ENCODE measurements around the gene GIT1.

GIT1 gene

GRCh38 chr17:29578626-29579485 is 10.6 kb downstream of the GIT1 start:
- no peak overlapping the region for H3K4me3 ChIP-seq (ENCODE audit: low read depth, low read length)
- DNase-seq (ENCODE audit: low read depth), result no peak
- TF ChIP-seq, protein P1, sequence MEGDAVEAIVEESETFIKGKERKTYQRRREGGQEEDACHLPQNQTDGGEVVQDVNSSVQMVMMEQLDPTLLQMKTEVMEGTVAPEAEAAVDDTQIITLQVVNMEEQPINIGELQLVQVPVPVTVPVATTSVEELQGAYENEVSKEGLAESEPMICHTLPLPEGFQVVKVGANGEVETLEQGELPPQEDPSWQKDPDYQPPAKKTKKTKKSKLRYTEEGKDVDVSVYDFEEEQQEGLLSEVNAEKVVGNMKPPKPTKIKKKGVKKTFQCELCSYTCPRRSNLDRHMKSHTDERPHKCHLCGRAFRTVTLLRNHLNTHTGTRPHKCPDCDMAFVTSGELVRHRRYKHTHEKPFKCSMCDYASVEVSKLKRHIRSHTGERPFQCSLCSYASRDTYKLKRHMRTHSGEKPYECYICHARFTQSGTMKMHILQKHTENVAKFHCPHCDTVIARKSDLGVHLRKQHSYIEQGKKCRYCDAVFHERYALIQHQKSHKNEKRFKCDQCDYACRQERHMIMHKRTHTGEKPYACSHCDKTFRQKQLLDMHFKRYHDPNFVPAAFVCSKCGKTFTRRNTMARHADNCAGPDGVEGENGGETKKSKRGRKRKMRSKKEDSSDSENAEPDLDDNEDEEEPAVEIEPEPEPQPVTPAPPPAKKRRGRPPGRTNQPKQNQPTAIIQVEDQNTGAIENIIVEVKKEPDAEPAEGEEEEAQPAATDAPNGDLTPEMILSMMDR (IDR thresholded peaks at IDR 0.05; ENCODE audit: control insufficient read depth, extremely low read depth, insufficient read depth), result no peak

- DNase-seq (ENCODE audit: low read depth), result no peak
- no peak overlapping the region for H3K4me3 ChIP-seq (ENCODE audit: low read depth, low read length)
- TF ChIP-seq, protein P1 (IDR thresholded peaks at IDR 0.05; ENCODE audit: control insufficient read depth, extremely low read depth, insufficient read depth), result no peak
Measured at GRCh38 chr17:29577385-29578211, 11.8 kb downstream of the GIT1 start.

DNA sequence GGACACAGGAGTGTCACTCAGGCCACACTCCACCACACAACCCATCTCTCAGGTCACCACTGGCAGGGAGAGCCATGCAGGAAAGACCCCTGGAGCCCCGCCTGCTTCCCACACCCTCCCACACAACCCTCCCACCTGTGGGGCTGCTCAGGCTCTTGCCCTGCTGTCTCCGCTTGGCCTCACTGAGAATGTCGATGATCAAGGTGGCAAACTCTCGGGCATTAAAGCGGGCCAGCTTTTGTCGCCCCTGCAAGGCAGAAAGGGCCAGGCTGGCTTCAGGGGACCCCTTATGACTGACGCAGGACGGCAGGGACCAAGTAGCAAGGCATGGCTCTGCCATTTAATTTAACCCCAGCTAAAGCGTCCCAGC is 12.5 kb downstream of the GIT1 start:
- no peak overlapping the region for H3K4me3 ChIP-seq (ENCODE audit: low read depth, low read length)
- no peak for DNase-seq (ENCODE audit: low read depth)

DNA sequence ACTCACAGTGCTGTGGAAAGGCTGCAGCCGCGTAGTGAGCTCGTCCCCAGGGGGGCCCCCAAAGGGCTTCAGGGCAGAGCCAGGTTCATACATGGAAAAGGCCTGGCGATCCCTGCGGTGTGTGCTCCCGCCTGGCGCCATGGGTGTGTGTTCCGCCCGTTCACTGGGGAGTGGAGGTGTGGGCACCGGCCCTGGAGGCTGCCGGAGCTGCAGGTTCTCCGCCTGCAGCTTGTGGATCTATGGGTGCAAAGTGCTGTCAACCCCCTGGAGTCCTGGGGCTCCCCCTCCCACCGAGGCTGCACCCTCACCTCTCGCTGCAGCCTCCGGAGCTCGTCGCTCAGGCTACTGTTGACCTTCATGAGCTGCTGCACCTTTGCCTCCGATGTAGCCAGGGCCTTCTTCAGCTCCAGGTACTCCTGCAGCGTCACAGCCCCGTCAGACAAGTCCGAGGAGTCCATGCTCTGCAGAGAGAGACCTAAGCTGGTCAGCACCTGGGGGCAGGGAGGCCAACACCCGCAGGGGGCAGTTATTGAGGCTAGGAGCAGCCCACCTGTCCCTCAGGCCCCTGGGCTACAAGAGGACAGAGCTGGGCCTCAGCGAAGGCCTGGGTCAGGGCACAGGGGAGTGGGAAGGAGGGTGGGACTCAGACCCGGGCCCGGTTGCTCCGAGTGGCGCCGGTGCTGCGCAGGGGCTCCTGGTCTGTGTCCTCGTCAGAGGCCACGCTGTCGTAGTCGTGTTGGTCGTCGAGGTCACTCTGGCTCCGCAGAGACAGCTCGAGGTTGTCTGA is 13.0 kb downstream of the GIT1 start:
- H3K4me3 ChIP-seq (ENCODE audit: low read depth, low read length), result no peak overlapping the region
- DNase-seq (ENCODE audit: low read depth), result no peak
- TF ChIP-seq, protein P1 (IDR thresholded peaks at IDR 0.05; ENCODE audit: control insufficient read depth, extremely low read depth, insufficient read depth), result no peak

More for the DNA sequence above, 12.5 kb downstream of the GIT1 start:
- TF ChIP-seq, protein P1 (IDR thresholded peaks at IDR 0.05; ENCODE audit: control insufficient read depth, extremely low read depth, insufficient read depth), result no peak

DNA sequence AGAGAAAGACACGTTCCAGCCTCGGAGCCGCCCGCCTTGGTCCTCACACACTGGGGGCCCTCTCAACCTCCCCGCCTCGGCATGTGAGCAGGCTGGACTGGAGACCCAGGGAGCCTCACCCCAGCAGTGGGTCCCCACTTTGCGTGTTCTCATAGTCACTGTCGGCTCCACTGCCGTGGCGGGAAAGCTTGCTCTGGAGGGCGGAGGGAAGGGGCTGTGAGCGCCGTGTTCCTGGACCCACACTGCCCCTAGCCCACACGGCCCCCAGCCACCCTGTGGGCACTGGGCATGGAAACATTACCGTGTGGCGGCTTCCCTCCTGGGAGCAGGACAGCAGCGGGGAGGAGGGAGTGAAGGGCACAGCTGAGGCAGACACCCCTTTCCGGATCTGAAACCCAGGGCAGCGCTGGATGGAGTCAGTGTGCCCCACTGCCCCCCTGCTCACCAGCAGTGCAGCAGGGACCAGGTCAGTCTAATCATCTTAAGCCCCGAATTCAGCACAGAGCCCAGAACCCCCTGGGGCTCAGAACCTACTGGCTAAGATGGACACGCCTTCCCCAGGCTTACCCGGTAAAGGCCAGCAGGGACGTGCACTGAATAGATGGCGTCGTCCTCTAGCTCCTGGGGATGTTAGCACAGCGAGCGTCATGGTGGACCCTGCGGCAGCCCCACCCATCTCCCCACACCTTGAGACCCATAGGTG is 13.8 kb downstream of the GIT1 start:
- H3K4me3 ChIP-seq (ENCODE audit: low read depth, low read length), result no peak overlapping the region
- no peak for DNase-seq (ENCODE audit: low read depth)
- TF ChIP-seq, protein P1 (IDR thresholded peaks at IDR 0.05; ENCODE audit: control insufficient read depth, extremely low read depth, insufficient read depth), result no peak
